Cardiac fibroblast (primary cell): ENCODE results near the gene RPE65.
"Not testable (repeated sequence)": the region's sequence is repeated elsewhere in the genome, so short reads cannot be mapped to it uniquely, and the experiment has no call there.

Source experiments
- DNase-seq, 2 donors: peaks; one replicate each; pipeline versions ENCODE4 v3.0.0 to v3.0.0-alpha.2; 2010; ENCODE audit warnings: low read depth in 2 of 2
- H3K4me3 ChIP-seq, 2 donors: replicated peaks in 1 of 2; 1 replicate in 1 of 2; 2 replicates in 1 of 2; pipeline ENCODE4 v1.5.1; 2011; ENCODE audit warnings: low read depth in 2 of 2, low read length in 2 of 2, mild to moderate bottlenecking in 2 of 2, moderate library complexity in 1 of 2
- CTCF ChIP-seq: IDR thresholded peaks from one replicate; pipeline ENCODE4 v1.5.1; 2011; ENCODE audit warnings: low read depth, mild to moderate bottlenecking, low read length, inconsistent platforms

Gene RPE65

GRCh38 chr1:68401506-68401905 lies 48.2 kb downstream of the RPE65 start:
- H3K4me3 ChIP-seq = no peak overlapping the region
- DNase-seq = no peak
- no peak for TF ChIP-seq CTCF

GRCh38 chr1:68395575-68395974 lies 54.2 kb downstream of the RPE65 start:
- not testable (repeated sequence) for DNase-seq, H3K4me3 ChIP-seq

- not testable (repeated sequence) for H3K4me3 ChIP-seq, DNase-seq
These were observed 57.3 kb downstream of the RPE65 start for GRCh38 chr1:68392474-68392873.

- DNase-seq = not testable (repeated sequence)
These were observed 63.8 kb downstream of the RPE65 start for GRCh38 chr1:68385798-68386524.

GRCh38 chr1:68384872-68385411 lies 64.8 kb downstream of the RPE65 start:
- peak; percentile 77 to 87 for DNase-seq
- no peak for TF ChIP-seq CTCF
- H3K4me3 ChIP-seq = no peak overlapping the region

More at GRCh38 chr1:68385798-68386524, 63.8 kb downstream of the RPE65 start:
- not testable (repeated sequence) for H3K4me3 ChIP-seq

- peak; percentile 97 to 99 for DNase-seq
- TF ChIP-seq CTCF = peak; percentile 59
- no peak overlapping the region for H3K4me3 ChIP-seq
These were observed 65.4 kb downstream of the RPE65 start for GRCh38 chr1:68384321-68384813.

- TF ChIP-seq CTCF = no peak
- no peak for DNase-seq
- H3K4me3 ChIP-seq = no peak overlapping the region
These were observed 66.7 kb downstream of the RPE65 start for GRCh38 chr1:68383092-68383491.

- no peak for TF ChIP-seq CTCF
- DNase-seq = no peak
These were observed 70.7 kb downstream of the RPE65 start for GRCh38 chr1:68379085-68379478.

More at GRCh38 chr1:68379085-68379478, 70.7 kb downstream of the RPE65 start:
- H3K4me3 ChIP-seq = no peak overlapping the region
